Hepatocyte (in vitro differentiated cells): Measurements from ENCODE around the gene SERPINF2.

Experiments used
- CTCF ChIP-seq: fragments of 200-600 bp; sonication (generic); IDR thresholded peaks from 2 replicates; pipeline ENCODE4 v1.5.1; 2016; ENCODE audit warnings: antibody characterized with exemption, mild to moderate bottlenecking; ENCODE audit not compliant: poor library complexity
- EZH2phosphoT487 ChIP-seq: fragments of 200-600 bp; sonication (generic); IDR thresholded peaks from one replicate; pipeline ENCODE4 v1.6.1; 2018; ENCODE audit warnings: antibody characterized with exemption, mild to moderate bottlenecking, low read depth, moderate library complexity; ENCODE audit not compliant: unreplicated experiment, severe bottlenecking

- TF ChIP-seq CTCF (no peak), EZH2phosphoT487 (no peak)
These were observed 393 bp downstream of the SERPINF2 start for GRCh38 chr17:1743088-1743439.
